ENCODE measurements around the gene LRRC27.

DNA sequence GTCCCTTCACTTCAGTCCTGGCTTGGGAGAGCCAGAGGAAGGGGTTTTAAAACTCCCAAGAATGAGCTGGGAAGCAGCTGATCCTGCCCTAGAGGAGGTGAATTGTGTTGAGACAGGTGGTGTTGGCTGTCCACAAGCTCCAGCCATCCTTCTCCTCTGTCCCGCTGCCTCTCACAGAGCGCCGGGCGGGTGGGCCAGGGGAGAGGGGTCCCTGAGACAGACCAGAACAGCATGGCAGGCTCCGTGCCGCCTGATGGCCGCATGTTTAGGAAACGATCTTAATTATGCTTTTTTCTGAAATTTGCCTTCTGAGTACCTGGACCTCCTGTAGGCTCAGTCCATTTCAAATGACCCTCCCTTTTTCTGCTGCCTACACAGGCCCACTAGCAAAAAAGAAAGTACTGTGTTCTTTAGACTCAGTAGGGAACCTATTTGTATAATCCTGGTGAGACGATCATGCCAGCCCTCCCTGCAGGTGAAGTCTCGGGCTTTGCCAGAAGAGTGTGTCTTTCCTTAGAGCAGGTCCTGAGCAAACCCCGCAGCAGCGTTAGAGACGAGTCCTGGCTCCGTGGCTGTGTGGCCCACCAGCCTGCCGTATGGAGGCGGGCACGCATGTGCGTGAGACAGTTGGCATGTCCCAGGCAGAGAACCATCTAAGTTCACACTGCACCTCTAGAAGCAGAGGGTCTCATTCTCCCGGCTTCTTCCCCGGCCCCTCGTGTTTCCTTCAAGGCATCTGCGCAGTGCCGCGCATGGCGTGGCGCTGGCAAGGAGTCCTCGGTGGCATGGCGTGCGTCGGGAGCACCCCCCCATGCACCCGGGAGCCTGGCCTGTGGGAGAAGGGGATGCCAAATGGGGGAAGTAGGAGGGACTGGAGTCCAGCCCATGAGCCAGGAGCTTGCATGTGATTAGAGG, 38.7 kb downstream of the LRRC27 start:
- TF ChIP-seq, protein P1, sequence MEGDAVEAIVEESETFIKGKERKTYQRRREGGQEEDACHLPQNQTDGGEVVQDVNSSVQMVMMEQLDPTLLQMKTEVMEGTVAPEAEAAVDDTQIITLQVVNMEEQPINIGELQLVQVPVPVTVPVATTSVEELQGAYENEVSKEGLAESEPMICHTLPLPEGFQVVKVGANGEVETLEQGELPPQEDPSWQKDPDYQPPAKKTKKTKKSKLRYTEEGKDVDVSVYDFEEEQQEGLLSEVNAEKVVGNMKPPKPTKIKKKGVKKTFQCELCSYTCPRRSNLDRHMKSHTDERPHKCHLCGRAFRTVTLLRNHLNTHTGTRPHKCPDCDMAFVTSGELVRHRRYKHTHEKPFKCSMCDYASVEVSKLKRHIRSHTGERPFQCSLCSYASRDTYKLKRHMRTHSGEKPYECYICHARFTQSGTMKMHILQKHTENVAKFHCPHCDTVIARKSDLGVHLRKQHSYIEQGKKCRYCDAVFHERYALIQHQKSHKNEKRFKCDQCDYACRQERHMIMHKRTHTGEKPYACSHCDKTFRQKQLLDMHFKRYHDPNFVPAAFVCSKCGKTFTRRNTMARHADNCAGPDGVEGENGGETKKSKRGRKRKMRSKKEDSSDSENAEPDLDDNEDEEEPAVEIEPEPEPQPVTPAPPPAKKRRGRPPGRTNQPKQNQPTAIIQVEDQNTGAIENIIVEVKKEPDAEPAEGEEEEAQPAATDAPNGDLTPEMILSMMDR (IDR thresholded peaks at IDR 0.05): no peak
- no peak for TF ChIP-seq POLR2A (IDR thresholded peaks at IDR 0.05)

Measured in adrenal gland (tissue), 5 donors.